ENCODE results near the gene MOCOS.

The MOCOS gene

DNA sequence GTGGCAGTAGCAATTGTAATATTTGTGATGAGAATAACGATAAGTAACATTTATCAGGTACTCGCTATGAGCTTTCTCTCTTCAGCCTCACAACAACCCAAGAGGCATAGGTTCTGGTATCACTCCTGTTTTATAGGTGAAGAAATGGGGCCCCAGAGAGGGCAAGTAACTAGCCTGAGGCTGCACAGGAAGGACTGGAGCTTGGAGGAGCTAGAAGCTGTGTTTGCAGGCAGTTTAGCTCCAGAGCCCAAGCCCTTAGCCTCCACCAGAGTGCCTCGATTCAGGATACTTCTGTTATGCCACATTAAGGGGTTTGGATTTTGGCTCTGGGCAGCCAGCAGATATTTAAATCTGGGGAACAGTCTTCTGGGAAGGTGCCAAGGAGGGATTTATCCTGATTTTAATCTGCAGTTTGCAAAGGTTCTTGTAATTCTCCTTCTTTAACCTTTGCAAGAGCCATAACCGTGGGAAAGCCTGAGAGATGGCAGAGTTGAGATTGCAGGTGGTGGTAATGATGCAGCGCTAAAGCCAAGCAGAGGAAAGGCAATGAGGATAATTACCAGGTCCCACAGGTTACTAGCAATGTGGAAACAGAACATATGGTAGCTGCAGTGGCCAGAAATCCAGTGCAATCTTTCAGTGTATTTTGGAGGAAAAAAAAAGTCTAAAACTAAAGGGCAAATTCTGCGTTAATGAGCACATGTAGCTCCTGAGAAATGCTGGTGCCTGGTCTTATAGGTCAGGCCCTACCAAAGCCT is 9.1 kb downstream of the MOCOS start:
- no peaks in the 10 kb centered on the region for H3F3A ChIP-seq (ENCODE audit: control insufficient read depth, insufficient read depth)
- H3K79me2 ChIP-seq (ENCODE audit: control insufficient read depth, low read length) = no peaks in the 10 kb centered on the region
- no peak for TF ChIP-seq EZH2phosphoT487 (IDR thresholded peaks at IDR 0.05; ENCODE audit: borderline replicate concordance, low read length)
- TF ChIP-seq, protein P1, sequence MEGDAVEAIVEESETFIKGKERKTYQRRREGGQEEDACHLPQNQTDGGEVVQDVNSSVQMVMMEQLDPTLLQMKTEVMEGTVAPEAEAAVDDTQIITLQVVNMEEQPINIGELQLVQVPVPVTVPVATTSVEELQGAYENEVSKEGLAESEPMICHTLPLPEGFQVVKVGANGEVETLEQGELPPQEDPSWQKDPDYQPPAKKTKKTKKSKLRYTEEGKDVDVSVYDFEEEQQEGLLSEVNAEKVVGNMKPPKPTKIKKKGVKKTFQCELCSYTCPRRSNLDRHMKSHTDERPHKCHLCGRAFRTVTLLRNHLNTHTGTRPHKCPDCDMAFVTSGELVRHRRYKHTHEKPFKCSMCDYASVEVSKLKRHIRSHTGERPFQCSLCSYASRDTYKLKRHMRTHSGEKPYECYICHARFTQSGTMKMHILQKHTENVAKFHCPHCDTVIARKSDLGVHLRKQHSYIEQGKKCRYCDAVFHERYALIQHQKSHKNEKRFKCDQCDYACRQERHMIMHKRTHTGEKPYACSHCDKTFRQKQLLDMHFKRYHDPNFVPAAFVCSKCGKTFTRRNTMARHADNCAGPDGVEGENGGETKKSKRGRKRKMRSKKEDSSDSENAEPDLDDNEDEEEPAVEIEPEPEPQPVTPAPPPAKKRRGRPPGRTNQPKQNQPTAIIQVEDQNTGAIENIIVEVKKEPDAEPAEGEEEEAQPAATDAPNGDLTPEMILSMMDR (IDR thresholded peaks at IDR 0.05; ENCODE audit: low read depth, low read length, poor library complexity, severe bottlenecking) = no peak
- H3K36me3 ChIP-seq (ENCODE audit: control insufficient read depth, low read length) = no peaks in the 10 kb centered on the region
- H3K4me2 ChIP-seq (ENCODE audit: low read length) = no peak overlapping the region
- no peaks in the 10 kb centered on the region for H3K9me3 ChIP-seq (ENCODE audit: control insufficient read depth, insufficient read depth, low read length)
- no peak overlapping the region for H3K4me3 ChIP-seq (ENCODE audit: low read length)
- no peaks in the 10 kb centered on the region for H3K9me2 ChIP-seq (replicated peaks; ENCODE audit: control insufficient read depth, low read length)
- peaks cover 5% of the 10 kb centered on the region; the same call in 1 of the 2 replicates for H3K27me3 ChIP-seq (ENCODE audit: control insufficient read depth, low read length)
- H3K4me1 ChIP-seq (ENCODE audit: control insufficient read depth, low read length) = no peaks in the 10 kb centered on the region
- H4K20me1 ChIP-seq (ENCODE audit: control insufficient read depth, insufficient read depth, low read depth, low read length) = no peaks in the 10 kb centered on the region
- H3K27ac ChIP-seq (ENCODE audit: low read depth, low read length) = no peak overlapping the region

DNA sequence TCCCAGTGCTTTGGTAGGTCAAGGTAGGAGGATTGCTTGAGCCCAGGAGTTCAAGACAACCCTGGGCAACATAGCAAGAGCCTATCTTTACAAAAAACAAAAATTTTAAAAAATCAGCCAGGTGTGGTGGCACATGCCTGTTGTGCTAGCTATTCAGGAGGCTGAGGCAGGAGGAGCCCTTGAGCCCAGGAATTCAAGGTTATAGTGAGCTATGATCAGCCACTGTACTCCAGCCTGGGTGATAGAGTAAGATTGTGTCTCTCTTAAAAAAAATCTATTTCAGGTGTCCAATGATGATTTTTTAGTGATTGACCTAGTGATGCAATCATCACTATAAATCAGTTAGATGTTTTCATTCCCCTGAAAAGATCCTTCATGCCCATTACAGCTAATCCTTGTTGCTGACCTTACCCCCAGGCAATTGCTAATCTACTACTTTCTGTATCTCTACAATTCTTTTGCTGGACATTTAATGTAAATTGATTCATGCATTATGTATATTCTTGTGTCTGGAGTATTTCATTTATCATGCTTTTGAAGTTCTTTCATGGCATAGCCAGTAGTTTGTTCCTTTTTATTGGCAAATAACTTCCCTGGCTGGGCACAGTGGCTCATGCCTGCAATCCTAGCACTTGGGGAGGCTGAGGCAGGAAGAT is 10.3 kb downstream of the MOCOS start:
- Histone ChIP-seq H3K4me2 (ENCODE audit: low read length) (no peak overlapping the region), H3K79me2 (ENCODE audit: control insufficient read depth, low read length) (no peaks in the 10 kb centered on the region), H3K4me1 (ENCODE audit: control insufficient read depth, low read length) (no peaks in the 10 kb centered on the region), H3K4me3 (ENCODE audit: low read length) (no peak overlapping the region), H3K9me3 (ENCODE audit: control insufficient read depth, insufficient read depth, low read length) (no peaks in the 10 kb centered on the region), H3K27me3 (ENCODE audit: control insufficient read depth, low read length) (peaks cover 5% of the 10 kb centered on the region; the same call in 1 of the 2 replicates), H3K27ac (ENCODE audit: low read depth, low read length) (no peak overlapping the region), H3K9me2 (replicated peaks; ENCODE audit: control insufficient read depth, low read length) (no peaks in the 10 kb centered on the region), H3K36me3 (ENCODE audit: control insufficient read depth, low read length) (no peaks in the 10 kb centered on the region), H4K20me1 (ENCODE audit: control insufficient read depth, insufficient read depth, low read depth, low read length) (no peaks in the 10 kb centered on the region), H3F3A (ENCODE audit: control insufficient read depth, insufficient read depth) (no peaks in the 10 kb centered on the region)
- TF ChIP-seq, protein P1 (IDR thresholded peaks at IDR 0.05; ENCODE audit: low read depth, low read length, poor library complexity, severe bottlenecking) = no peak
- TF ChIP-seq EZH2phosphoT487 (IDR thresholded peaks at IDR 0.05; ENCODE audit: borderline replicate concordance, low read length) = no peak

DNA sequence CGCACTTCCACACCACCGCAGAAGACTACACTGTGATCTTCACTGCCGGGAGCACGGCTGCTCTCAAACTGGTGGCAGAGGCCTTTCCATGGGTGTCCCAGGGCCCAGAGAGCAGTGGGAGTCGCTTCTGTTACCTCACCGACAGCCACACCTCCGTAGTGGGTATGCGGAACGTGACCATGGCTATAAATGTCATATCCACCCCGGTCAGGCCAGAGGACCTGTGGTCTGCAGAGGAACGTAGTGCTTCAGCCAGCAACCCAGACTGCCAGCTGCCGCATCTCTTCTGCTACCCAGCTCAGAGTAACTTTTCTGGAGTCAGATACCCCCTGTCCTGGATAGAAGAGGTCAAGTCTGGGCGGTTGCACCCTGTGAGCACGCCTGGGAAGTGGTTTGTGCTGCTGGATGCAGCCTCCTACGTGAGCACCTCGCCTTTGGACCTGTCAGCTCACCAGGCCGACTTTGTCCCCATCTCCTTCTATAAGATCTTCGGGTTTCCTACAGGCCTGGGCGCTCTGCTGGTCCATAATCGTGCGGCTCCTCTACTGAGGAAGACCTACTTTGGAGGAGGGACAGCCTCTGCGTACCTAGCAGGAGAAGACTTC is 12.5 kb downstream of the MOCOS start:
- TF ChIP-seq, protein P1 (IDR thresholded peaks at IDR 0.05; ENCODE audit: low read depth, low read length, poor library complexity, severe bottlenecking) = no peak
- no peak for TF ChIP-seq EZH2phosphoT487 (IDR thresholded peaks at IDR 0.05; ENCODE audit: borderline replicate concordance, low read length)
- Histone ChIP-seq H3K9me3 (ENCODE audit: control insufficient read depth, insufficient read depth, low read length) (no peaks in the 10 kb centered on the region), H3K4me2 (ENCODE audit: low read length) (no peak overlapping the region), H3K4me1 (ENCODE audit: control insufficient read depth, low read length) (no peaks in the 10 kb centered on the region), H3K79me2 (ENCODE audit: control insufficient read depth, low read length) (no peaks in the 10 kb centered on the region), H3K4me3 (ENCODE audit: low read length) (no peak overlapping the region), H3K36me3 (ENCODE audit: control insufficient read depth, low read length) (no peaks in the 10 kb centered on the region), H3K27me3 (ENCODE audit: control insufficient read depth, low read length) (peaks cover 5% of the 10 kb centered on the region; the same call in 1 of the 2 replicates), H3F3A (ENCODE audit: control insufficient read depth, insufficient read depth) (no peaks in the 10 kb centered on the region), H3K9me2 (replicated peaks; ENCODE audit: control insufficient read depth, low read length) (no peaks in the 10 kb centered on the region), H3K27ac (ENCODE audit: low read depth, low read length) (no peak overlapping the region), H4K20me1 (ENCODE audit: control insufficient read depth, insufficient read depth, low read depth, low read length) (no peaks in the 10 kb centered on the region)
